ENCODE data around the gene FYCO1. TPM values are rescaled to one million over a fixed set of nuclear protein-coding genes. Genes with fewer than 3 reads are reported as not detected.
"Not testable (repeated sequence)": the region's sequence is repeated elsewhere in the genome, so short reads cannot be mapped to it uniquely, and the experiment has no call there.

Gene FYCO1
- total and polyA plus RNA-seq, 8 donors, result 19.0 to 42.7 (median 20.4) TPM

DNA sequence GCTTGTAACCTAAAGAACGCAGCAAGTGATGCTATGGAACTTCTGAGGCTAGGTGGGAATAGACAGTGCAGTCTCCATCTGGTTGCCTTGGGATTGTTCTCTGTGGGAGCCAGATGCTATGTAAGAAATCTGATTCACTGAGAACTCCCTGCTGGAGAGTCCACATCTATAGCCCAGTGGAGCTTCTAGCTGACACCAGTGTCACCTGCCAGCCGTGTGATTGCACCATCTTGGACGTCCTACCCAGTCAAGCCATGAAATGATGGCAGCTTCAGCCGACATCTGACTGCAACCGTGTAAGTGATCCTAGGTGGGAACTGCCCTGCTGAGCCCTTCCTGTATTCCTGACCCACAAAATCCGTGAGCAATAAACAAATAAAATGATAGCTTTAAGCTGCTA is 12.4 kb upstream of the FYCO1 start:
- no peak for ATAC-seq
- Histone ChIP-seq H3K4me3 (no peak overlapping the region), H3K36me3 (no peaks in the 10 kb centered on the region), H3K9me3 (no peaks in the 10 kb centered on the region), H3K4me1 (peaks cover 7 to 10% of the 10 kb centered on the region in 2 donors), H3K27me3 (no peaks in the 10 kb centered on the region), H3K27ac (no peak overlapping the region)
- TF ChIP-seq, protein P1, sequence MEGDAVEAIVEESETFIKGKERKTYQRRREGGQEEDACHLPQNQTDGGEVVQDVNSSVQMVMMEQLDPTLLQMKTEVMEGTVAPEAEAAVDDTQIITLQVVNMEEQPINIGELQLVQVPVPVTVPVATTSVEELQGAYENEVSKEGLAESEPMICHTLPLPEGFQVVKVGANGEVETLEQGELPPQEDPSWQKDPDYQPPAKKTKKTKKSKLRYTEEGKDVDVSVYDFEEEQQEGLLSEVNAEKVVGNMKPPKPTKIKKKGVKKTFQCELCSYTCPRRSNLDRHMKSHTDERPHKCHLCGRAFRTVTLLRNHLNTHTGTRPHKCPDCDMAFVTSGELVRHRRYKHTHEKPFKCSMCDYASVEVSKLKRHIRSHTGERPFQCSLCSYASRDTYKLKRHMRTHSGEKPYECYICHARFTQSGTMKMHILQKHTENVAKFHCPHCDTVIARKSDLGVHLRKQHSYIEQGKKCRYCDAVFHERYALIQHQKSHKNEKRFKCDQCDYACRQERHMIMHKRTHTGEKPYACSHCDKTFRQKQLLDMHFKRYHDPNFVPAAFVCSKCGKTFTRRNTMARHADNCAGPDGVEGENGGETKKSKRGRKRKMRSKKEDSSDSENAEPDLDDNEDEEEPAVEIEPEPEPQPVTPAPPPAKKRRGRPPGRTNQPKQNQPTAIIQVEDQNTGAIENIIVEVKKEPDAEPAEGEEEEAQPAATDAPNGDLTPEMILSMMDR (IDR thresholded peaks at IDR 0.05), result no peak
- DNase-seq, result no peak
- intact Hi-C loops (cut with DNase I), result no loop called here

DNA sequence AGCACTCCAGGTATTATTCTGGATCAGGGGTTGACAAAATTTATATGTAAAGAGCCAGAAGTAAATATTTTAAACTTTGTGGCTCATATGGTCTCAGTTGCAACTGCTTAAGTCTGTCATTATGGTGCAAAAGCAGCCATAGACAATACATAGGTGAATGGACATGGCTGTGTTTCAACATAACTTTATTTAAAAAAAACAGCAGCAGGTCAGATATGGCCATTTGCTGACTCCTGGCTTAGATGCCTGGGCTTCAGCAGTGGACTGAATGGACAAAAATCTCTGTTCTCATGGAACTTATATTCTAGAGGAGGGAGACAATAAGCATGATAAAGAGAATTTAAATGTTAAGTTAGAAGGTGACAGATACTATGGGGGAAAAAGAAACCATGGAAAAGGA is 11.7 kb upstream of the FYCO1 start:
- Histone ChIP-seq H3K9me3 (no peaks in the 10 kb centered on the region), H3K36me3 (no peaks in the 10 kb centered on the region), H3K4me3 (no peak overlapping the region), H3K27ac (peak overlapping the region in 1 of 2 donors; percentile 28), H3K4me1 (peaks cover 7 to 10% of the 10 kb centered on the region in 2 donors), H3K27me3 (no peaks in the 10 kb centered on the region)
- DNase-seq (no peak), ATAC-seq (no peak)
- intact Hi-C loops (cut with DNase I), result no loop called here
- TF ChIP-seq, protein P1 (IDR thresholded peaks at IDR 0.05), result no peak

DNA sequence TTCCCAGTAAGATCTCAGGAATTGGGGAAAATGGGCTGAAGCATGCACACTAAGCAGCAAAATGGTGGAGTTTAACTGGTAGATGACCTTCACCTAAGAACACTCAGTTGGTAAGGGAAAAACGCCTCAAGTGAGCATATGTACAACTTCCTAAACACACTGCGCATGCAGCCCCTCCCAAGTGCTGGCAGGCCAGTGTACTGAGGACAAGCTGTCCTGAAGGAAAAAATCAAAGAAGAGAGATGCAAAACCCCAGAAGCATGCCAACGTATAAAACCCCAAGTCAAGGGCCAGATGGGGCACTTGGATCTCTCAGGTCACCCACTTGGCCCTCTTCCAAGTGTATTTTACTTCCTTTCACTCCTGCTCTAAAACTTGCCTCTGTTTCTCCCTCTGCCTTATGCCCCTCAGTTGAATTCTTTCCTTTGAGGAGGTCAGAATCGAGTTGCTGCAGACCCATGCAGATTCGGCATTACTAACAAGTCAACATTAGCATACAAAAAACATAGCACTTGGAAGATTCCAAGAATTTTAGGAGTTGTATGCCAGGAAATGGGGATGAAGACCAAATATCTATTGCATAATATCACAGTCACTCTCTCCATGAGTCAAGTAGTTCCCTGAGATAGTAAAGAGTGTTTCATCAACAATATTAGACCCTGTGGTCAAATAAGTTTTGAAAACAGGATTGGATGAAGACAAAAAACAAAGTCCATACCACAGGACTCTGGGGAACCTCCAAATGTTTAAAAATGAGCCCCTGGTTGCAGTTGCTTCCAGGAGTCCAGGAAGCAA is 10.8 kb upstream of the FYCO1 start:
- intact Hi-C loops (cut with DNase I), result no loop called here
- peak in 2 of 4 donors; percentile 62 to 75 for DNase-seq

DNA sequence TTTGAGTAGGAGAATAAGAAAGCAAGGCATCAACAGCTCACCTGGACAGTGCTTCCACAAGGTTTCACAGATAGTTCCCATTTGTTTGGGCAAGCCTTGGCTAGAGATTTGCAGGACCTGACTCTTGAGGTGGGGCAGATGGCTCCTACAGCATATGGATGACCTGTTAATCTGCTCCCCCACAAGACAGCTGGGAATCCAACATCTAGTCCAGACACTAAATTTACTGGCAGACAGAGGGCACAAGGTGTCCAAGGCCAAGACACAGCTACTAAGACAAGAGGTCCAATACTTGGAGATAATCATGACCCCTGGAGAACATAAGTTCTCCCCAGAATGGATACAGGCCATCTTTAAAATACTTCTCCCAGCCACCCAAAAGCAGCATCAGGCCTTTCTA is 8.1 kb upstream of the FYCO1 start:
- intact Hi-C loops (cut with DNase I); H3K27ac ChIP-seq; DNase-seq; H3K36me3 ChIP-seq; H3K27me3 ChIP-seq; H3K4me3 ChIP-seq; ATAC-seq; H3K9me3 ChIP-seq: not testable (repeated sequence)
- H3K4me1 ChIP-seq, result peaks cover 7 to 10% of the 10 kb centered on the region in 2 donors

More for the DNA sequence above, 10.8 kb upstream of the FYCO1 start:
- Histone ChIP-seq H3K9me3 (no peaks in the 10 kb centered on the region), H3K27me3 (no peaks in the 10 kb centered on the region), H3K36me3 (no peaks in the 10 kb centered on the region), H3K27ac (peak overlapping the region; percentile 33 to 39), H3K4me1 (peaks cover 7 to 10% of the 10 kb centered on the region in 2 donors), H3K4me3 (no peak overlapping the region)
- TF ChIP-seq, protein P1 (IDR thresholded peaks at IDR 0.05), result no peak
- ATAC-seq, result peak; percentile 74

DNA sequence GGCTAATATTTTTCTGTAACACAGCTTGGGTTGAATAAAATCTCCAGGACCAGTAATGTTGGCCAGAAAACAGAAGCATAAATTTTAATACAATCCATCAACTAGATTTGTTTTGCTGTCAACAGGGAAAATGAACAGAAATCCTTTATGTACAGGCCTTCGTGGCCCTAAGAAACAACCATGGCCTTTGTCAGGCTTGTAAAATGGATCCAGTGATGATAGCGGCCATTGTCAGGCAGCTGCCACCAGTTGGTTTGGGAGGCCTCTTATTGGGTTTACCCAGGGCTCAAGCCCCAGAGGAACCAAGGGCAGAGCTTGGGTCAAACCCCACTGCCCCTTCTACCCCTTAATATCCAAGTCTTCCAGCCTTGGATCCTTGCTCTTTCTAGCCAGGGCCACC is 5.6 kb upstream of the FYCO1 start:
- DNase-seq (no peak), ATAC-seq (no peak)
- no peak overlapping the region for H3K27ac ChIP-seq
- intact Hi-C loops (cut with DNase I), result no loop called here
- H3K27me3 ChIP-seq, result no peaks in the 10 kb centered on the region
- peaks cover 3 to 6% of the 10 kb centered on the region in 2 donors for H3K4me1 ChIP-seq
- H3K36me3 ChIP-seq, result no peaks in the 10 kb centered on the region
- no peak overlapping the region for H3K4me3 ChIP-seq
- no peaks in the 10 kb centered on the region for H3K9me3 ChIP-seq
- TF ChIP-seq, protein P1 (IDR thresholded peaks at IDR 0.05), result no peak

All from left lung (tissue), 10 donors.